ENCODE measurements around the gene PIP4K2A.
A peak's percentile ranks its signal among the peaks of the same experiment; 100 is the strongest.

PIP4K2A gene

DNA sequence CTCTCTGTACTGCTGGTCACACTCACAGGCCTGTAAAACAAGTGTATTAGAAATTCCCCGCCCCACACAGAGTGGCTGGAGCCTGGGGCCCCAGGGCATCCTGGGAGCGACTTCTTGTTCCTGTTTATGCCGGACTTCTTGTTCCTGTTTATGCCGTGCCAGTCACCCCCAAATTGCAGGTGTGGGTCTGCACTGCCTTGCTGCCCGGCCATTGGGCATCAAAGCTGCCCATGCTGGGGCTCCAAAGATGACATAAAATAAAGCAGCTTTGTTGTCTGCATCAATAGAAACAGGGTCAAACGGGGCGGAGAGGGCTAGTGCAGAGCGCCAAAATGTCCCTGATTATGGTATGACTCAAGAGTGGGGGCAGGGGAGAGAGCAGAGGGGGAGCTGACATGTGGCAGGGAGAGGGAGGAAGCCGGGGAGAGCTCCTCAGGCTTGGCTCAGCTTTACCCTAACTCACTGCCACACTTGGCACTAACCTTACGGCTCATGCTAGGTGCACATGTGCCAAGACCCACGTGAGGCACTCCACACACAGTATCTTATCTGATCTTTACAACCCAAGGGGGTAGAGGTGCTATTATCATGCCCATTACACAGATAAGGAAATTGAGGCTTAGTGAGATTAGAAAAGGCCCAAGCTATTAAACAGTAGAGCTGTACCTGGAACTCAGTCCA lies 98.4 kb downstream of the PIP4K2A start:
- Histone ChIP-seq H3K4ac (ENCODE audit: low read length) (no peak overlapping the region), H3K9me3 (replicated peaks in 1 of 2; ENCODE audit: control insufficient read depth in 2 of 2, insufficient read depth in 1 of 2, low read depth in 1 of 2, low read length in 2 of 2) (no peaks in the 10 kb centered on the region), H4K8ac (ENCODE audit: low read depth, low read length) (no peak overlapping the region), H3K27ac (replicated peaks; ENCODE audit: low read length) (no peak overlapping the region), H3K79me1 (ENCODE audit: low read depth, low read length) (no peaks in the 10 kb centered on the region), H2BK12ac (ENCODE audit: low read length) (no peak overlapping the region), H3K36me3 (replicated peaks in 1 of 2; ENCODE audit: control insufficient read depth in 2 of 2, insufficient read depth in 2 of 2, low read length in 2 of 2) (no peaks in the 10 kb centered on the region), H3K4me2 (ENCODE audit: insufficient read depth, low read length, poor library complexity, severe bottlenecking) (no peak overlapping the region), H2BK120ac (ENCODE audit: low read depth, low read length) (no peak overlapping the region), H3K27me3 (ENCODE audit: control insufficient read depth in 3 of 3, insufficient read depth in 3 of 3, low read depth in 1 of 3, low read length in 3 of 3) (no peaks in the 10 kb centered on the region), H3K9ac (ENCODE audit: low read depth, low read length, poor library complexity) (no peak overlapping the region), H3K23ac (ENCODE audit: low read depth, low read length, poor library complexity) (no peak overlapping the region), H2AK5ac (ENCODE audit: low read depth, low read length) (no peak overlapping the region), H2BK5ac (ENCODE audit: low read length) (no peak overlapping the region), H2AFZ (ENCODE audit: low read length) (peak overlapping the region; percentile 31), H4K91ac (ENCODE audit: low read depth, low read length, poor library complexity) (no peak overlapping the region), H3K4me1 (ENCODE audit: control insufficient read depth in 2 of 2, insufficient read depth in 1 of 2, low read depth in 1 of 2, low read length in 2 of 2) (peaks cover 13 to 14% of the 10 kb centered on the region in 2 donors), H2BK15ac (ENCODE audit: low read length) (no peak overlapping the region), H3K14ac (ENCODE audit: low read length) (no peak overlapping the region), H3K4me3 (ENCODE audit: low read length in 2 of 2) (no peak overlapping the region), H3K18ac (ENCODE audit: low read length) (no peak overlapping the region)
- no CpG with 5 or more reads among the region's 11 CpGs for WGBS, 2 donors (ENCODE audit: extremely low coverage in 2 of 2, insufficient read length in 2 of 2, insufficient replicate concordance in 1 of 2)
- DNase-seq (ENCODE audit: low spot score) = no peak

DNA sequence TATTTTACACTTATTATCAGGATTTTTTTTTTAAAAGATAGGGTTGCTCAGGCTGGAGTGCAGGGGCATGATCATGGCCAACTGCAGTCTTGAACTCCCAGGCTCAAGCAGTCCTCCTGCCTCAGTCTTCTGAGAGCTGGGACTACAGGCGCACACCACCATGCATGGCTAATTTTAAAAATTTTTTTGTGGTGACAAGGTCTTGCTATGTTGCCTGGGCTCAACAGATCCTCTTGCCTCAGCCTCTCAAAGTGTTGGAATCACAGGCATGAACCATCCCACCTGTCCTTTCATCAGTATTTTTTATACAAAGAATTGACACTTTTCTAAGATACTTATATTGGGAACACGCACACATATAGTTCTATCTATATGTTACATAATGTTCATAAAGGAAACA lies 99.3 kb downstream of the PIP4K2A start:
- no peak overlapping the region for H3K4me3 ChIP-seq (ENCODE audit: low read length in 2 of 2)
- no peaks in the 10 kb centered on the region for H3K79me1 ChIP-seq (ENCODE audit: low read depth, low read length)
- H4K8ac ChIP-seq (ENCODE audit: low read depth, low read length) = no peak overlapping the region
- no peaks in the 10 kb centered on the region for H3K36me3 ChIP-seq (replicated peaks in 1 of 2; ENCODE audit: control insufficient read depth in 2 of 2, insufficient read depth in 2 of 2, low read length in 2 of 2)
- no peaks in the 10 kb centered on the region for H3K27me3 ChIP-seq (ENCODE audit: control insufficient read depth in 3 of 3, insufficient read depth in 3 of 3, low read depth in 1 of 3, low read length in 3 of 3)
- WGBS, 2 donors (ENCODE audit: extremely low coverage in 2 of 2, insufficient read length in 2 of 2, insufficient replicate concordance in 1 of 2) = no CpG with 5 or more reads among the region's 2 CpGs
- H3K23ac ChIP-seq (ENCODE audit: low read depth, low read length, poor library complexity) = no peak overlapping the region
- no peak overlapping the region for H2BK120ac ChIP-seq (ENCODE audit: low read depth, low read length)
- no peak overlapping the region for H3K27ac ChIP-seq (replicated peaks; ENCODE audit: low read length)
- H3K14ac ChIP-seq (ENCODE audit: low read length) = no peak overlapping the region
- H3K4ac ChIP-seq (ENCODE audit: low read length) = no peak overlapping the region
- H2AK5ac ChIP-seq (ENCODE audit: low read depth, low read length) = no peak overlapping the region
- no peak overlapping the region for H4K91ac ChIP-seq (ENCODE audit: low read depth, low read length, poor library complexity)
- H2BK5ac ChIP-seq (ENCODE audit: low read length) = no peak overlapping the region
- H3K4me2 ChIP-seq (ENCODE audit: insufficient read depth, low read length, poor library complexity, severe bottlenecking) = no peak overlapping the region
- H3K4me1 ChIP-seq (ENCODE audit: control insufficient read depth in 2 of 2, insufficient read depth in 1 of 2, low read depth in 1 of 2, low read length in 2 of 2) = peaks cover 13 to 14% of the 10 kb centered on the region in 2 donors
- H2AFZ ChIP-seq (ENCODE audit: low read length) = no peak overlapping the region
- peaks cover 2 to 3% of the 10 kb centered on the region in 2 donors for H3K9me3 ChIP-seq (replicated peaks in 1 of 2; ENCODE audit: control insufficient read depth in 2 of 2, insufficient read depth in 1 of 2, low read depth in 1 of 2, low read length in 2 of 2)
- H3K9ac ChIP-seq (ENCODE audit: low read depth, low read length, poor library complexity) = no peak overlapping the region
- no peak for DNase-seq (ENCODE audit: low spot score)
- H3K18ac ChIP-seq (ENCODE audit: low read length) = no peak overlapping the region
- H2BK12ac ChIP-seq (ENCODE audit: low read length) = no peak overlapping the region
- no peak overlapping the region for H2BK15ac ChIP-seq (ENCODE audit: low read length)

DNA sequence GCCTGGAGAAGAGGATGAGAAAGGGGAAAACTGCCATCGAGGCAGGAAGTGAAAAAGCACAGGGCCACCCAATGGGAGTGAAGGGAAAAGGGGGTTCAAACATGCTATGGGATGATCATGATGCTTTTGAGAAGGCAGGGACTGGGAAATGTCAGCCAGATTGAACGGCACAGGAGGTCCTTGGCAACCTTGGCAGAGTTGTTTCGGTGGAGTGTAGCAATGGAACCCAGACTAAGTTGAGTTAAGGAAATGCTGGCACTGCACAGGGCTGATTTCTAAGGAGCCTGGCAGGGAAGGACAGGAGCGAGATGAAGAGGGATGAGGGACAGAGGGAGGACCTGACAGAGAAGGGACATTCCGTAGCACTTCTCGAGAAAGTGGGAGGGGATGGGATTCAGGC lies 101.4 kb downstream of the PIP4K2A start:
- H4K91ac ChIP-seq (ENCODE audit: low read depth, low read length, poor library complexity) = no peak overlapping the region
- peaks cover 0 to 8% of the 10 kb centered on the region in 2 donors for H3K36me3 ChIP-seq (replicated peaks in 1 of 2; ENCODE audit: control insufficient read depth in 2 of 2, insufficient read depth in 2 of 2, low read length in 2 of 2)
- no peaks in the 10 kb centered on the region for H3K27me3 ChIP-seq (ENCODE audit: control insufficient read depth in 3 of 3, insufficient read depth in 3 of 3, low read depth in 1 of 3, low read length in 3 of 3)
- no peak overlapping the region for H2BK5ac ChIP-seq (ENCODE audit: low read length)
- H2BK120ac ChIP-seq (ENCODE audit: low read depth, low read length) = no peak overlapping the region
- no peak overlapping the region for H3K18ac ChIP-seq (ENCODE audit: low read length)
- H3K14ac ChIP-seq (ENCODE audit: low read length) = no peak overlapping the region
- H2BK15ac ChIP-seq (ENCODE audit: low read length) = no peak overlapping the region
- H3K79me1 ChIP-seq (ENCODE audit: low read depth, low read length) = no peaks in the 10 kb centered on the region
- H3K4me1 ChIP-seq (ENCODE audit: control insufficient read depth in 2 of 2, insufficient read depth in 1 of 2, low read depth in 1 of 2, low read length in 2 of 2) = peaks cover 4 to 12% of the 10 kb centered on the region in 2 donors
- H3K4me2 ChIP-seq (ENCODE audit: insufficient read depth, low read length, poor library complexity, severe bottlenecking) = no peak overlapping the region
- H3K9ac ChIP-seq (ENCODE audit: low read depth, low read length, poor library complexity) = no peak overlapping the region
- H3K4ac ChIP-seq (ENCODE audit: low read length) = no peak overlapping the region
- no peak overlapping the region for H3K4me3 ChIP-seq (ENCODE audit: low read length in 2 of 2)
- H3K9me3 ChIP-seq (replicated peaks in 1 of 2; ENCODE audit: control insufficient read depth in 2 of 2, insufficient read depth in 1 of 2, low read depth in 1 of 2, low read length in 2 of 2) = peaks cover 2 to 4% of the 10 kb centered on the region in 2 donors
- no peak for DNase-seq (ENCODE audit: low spot score)
- no peak overlapping the region for H2AK5ac ChIP-seq (ENCODE audit: low read depth, low read length)
- H3K23ac ChIP-seq (ENCODE audit: low read depth, low read length, poor library complexity) = no peak overlapping the region
- no peak overlapping the region for H3K27ac ChIP-seq (replicated peaks; ENCODE audit: low read length)
- no peak overlapping the region for H2BK12ac ChIP-seq (ENCODE audit: low read length)
- H2AFZ ChIP-seq (ENCODE audit: low read length) = no peak overlapping the region
- no peak overlapping the region for H4K8ac ChIP-seq (ENCODE audit: low read depth, low read length)
- WGBS, 2 donors (ENCODE audit: extremely low coverage in 2 of 2, insufficient read length in 2 of 2, insufficient replicate concordance in 1 of 2) = no CpG with 5 or more reads among the region's 6 CpGs

DNA sequence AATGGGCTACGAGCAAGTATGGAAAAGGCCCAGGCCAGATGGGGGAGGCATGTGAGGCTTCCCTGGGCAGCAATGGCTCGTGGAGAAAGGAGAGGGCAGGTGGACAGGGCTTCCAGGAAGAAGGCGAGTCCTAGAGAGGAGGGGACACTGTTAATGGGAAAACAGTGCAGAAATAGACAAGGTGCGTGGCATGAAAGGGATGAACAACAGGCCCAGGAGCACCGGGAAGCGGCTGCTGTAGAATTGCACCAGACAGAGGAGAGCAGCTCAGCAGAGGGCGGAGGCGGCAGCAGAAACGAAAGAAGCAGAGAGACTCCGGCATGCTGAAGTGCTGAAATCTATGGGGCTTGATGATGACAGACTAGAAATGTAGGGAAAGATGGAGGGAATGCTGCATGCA lies 102.1 kb downstream of the PIP4K2A start:
- DNase-seq (ENCODE audit: low spot score) = no peak
- Histone ChIP-seq H3K27me3 (ENCODE audit: control insufficient read depth in 3 of 3, insufficient read depth in 3 of 3, low read depth in 1 of 3, low read length in 3 of 3) (no peaks in the 10 kb centered on the region), H3K4me1 (ENCODE audit: control insufficient read depth in 2 of 2, insufficient read depth in 1 of 2, low read depth in 1 of 2, low read length in 2 of 2) (peaks cover 2 to 12% of the 10 kb centered on the region in 2 donors), H4K91ac (ENCODE audit: low read depth, low read length, poor library complexity) (no peak overlapping the region), H2BK120ac (ENCODE audit: low read depth, low read length) (no peak overlapping the region), H2AFZ (ENCODE audit: low read length) (no peak overlapping the region), H3K23ac (ENCODE audit: low read depth, low read length, poor library complexity) (no peak overlapping the region), H3K79me1 (ENCODE audit: low read depth, low read length) (no peaks in the 10 kb centered on the region), H3K27ac (replicated peaks; ENCODE audit: low read length) (no peak overlapping the region), H2BK12ac (ENCODE audit: low read length) (no peak overlapping the region), H3K9me3 (replicated peaks in 1 of 2; ENCODE audit: control insufficient read depth in 2 of 2, insufficient read depth in 1 of 2, low read depth in 1 of 2, low read length in 2 of 2) (peaks cover 2 to 8% of the 10 kb centered on the region in 2 donors), H3K18ac (ENCODE audit: low read length) (peak overlapping the region; percentile 34), H2BK5ac (ENCODE audit: low read length) (no peak overlapping the region), H3K36me3 (replicated peaks in 1 of 2; ENCODE audit: control insufficient read depth in 2 of 2, insufficient read depth in 2 of 2, low read length in 2 of 2) (peaks cover 0 to 14% of the 10 kb centered on the region in 2 donors), H3K4me3 (ENCODE audit: low read length in 2 of 2) (no peak overlapping the region), H2AK5ac (ENCODE audit: low read depth, low read length) (no peak overlapping the region), H3K9ac (ENCODE audit: low read depth, low read length, poor library complexity) (no peak overlapping the region), H3K14ac (ENCODE audit: low read length) (no peak overlapping the region), H3K4me2 (ENCODE audit: insufficient read depth, low read length, poor library complexity, severe bottlenecking) (no peak overlapping the region), H4K8ac (ENCODE audit: low read depth, low read length) (no peak overlapping the region), H2BK15ac (ENCODE audit: low read length) (no peak overlapping the region), H3K4ac (ENCODE audit: low read length) (no peak overlapping the region)
- no CpG with 5 or more reads among the region's 10 CpGs for WGBS, 2 donors (ENCODE audit: extremely low coverage in 2 of 2, insufficient read length in 2 of 2, insufficient replicate concordance in 1 of 2)
